Measurements from ENCODE around the gene POLR3F. TPM values are rescaled to one million over a fixed set of nuclear protein-coding genes. Genes with fewer than 3 reads are reported as not detected.

Gene POLR3F, protein sequence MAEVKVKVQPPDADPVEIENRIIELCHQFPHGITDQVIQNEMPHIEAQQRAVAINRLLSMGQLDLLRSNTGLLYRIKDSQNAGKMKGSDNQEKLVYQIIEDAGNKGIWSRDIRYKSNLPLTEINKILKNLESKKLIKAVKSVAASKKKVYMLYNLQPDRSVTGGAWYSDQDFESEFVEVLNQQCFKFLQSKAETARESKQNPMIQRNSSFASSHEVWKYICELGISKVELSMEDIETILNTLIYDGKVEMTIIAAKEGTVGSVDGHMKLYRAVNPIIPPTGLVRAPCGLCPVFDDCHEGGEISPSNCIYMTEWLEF
- 7.7 and 10.8 TPM in 2 replicates for total RNA-seq
- polyA plus RNA-seq: 4.0 and 9.1 TPM in 2 replicates

DNA sequence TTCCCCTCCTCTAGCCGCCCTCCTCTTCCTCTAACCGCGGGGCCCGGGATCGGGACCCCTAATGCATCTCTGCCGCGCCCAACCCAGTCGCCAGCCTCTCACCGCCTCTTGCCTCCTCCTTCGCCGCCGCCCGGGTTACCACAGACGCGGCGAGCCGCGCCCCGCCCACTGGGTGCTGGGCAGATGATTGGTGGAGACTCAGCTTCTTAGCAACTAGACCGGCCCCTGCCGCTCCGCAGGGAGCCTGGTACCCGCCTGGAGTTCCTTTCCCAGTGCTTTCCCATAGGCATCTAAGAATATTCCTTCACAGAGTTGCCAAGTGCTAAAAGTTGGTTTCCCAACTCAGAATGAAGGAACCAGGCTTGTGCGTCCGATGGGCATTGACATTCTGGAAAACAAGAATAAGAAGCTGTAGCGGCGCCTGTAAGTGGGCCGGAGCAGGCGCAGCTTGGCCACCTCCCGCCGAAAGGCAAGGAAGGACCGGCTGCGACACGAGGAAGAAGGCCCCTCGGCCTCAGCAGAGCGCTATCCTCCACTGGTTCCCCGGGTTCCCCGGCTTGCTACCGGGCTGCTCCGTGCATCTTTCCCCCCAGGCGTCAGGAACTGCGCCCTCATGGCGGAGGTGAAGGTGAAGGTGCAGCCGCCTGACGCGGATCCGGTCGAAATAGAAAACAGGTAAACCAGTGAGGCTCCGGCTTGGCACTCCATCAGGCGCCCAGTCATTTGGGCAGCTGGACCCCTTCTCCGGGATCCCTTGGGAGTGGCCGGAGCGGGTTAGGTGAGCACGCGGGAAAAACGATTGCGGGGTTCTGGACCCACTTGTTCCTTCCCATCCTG lies at the start of gene POLR3F, which contains the start of gene DZANK1:
POLR3F (plus strand) TSS at position 497 of the 837 bp plus-strand sequence; CDS start at position 614, 117 bp downstream.
DZANK1 (minus strand) TSS at position 137 of the 837 bp plus-strand sequence. CDS start 1,672 bp downstream, outside the sequence.
- no peaks in the 10 kb centered on the region for H3K9me3 ChIP-seq (ENCODE audit: low read depth)
- H3K9me2 ChIP-seq (replicated peaks; ENCODE audit: insufficient read depth): no peaks in the 10 kb centered on the region
- peaks cover 6% of the 10 kb centered on the region for H3K4me1 ChIP-seq (ENCODE audit: insufficient read depth)
- 2% methylated on average over 56 of the region's 57 CpGs for WGBS (ENCODE audit: low lambda C conversion rate, missing lambda C conversion rate)
- peak within 1 kb of the TSS; percentile 78 for H2AFZ ChIP-seq
- H3K27me3 ChIP-seq: no peaks in the 10 kb centered on the region
- peak; percentile 98 for DNase-seq (ENCODE audit: low spot score)
- H3K27ac ChIP-seq: peak within 1 kb of the TSS; percentile 92
- peak within 1 kb of the TSS; percentile 79 for H3K4me3 ChIP-seq
- H3K4me2 ChIP-seq: peak within 1 kb of the TSS; percentile 92
- no peaks in the 10 kb centered on the region for H3K36me3 ChIP-seq (replicated peaks; ENCODE audit: insufficient read depth, low read depth)
- H4K20me1 ChIP-seq (ENCODE audit: insufficient read depth, poor library complexity, severe bottlenecking): no peaks in the 10 kb centered on the region
- peaks cover 17% of the 10 kb centered on the region for H3K79me2 ChIP-seq
- TF ChIP-seq EZH2 (IDR thresholded peaks at IDR 0.05; ENCODE audit: borderline replicate concordance) (no peak), EZH2phosphoT487 (IDR thresholded peaks at IDR 0.05; ENCODE audit: low read depth, severe bottlenecking, unreplicated experiment) (no peak)
- TF ChIP-seq, protein P1, sequence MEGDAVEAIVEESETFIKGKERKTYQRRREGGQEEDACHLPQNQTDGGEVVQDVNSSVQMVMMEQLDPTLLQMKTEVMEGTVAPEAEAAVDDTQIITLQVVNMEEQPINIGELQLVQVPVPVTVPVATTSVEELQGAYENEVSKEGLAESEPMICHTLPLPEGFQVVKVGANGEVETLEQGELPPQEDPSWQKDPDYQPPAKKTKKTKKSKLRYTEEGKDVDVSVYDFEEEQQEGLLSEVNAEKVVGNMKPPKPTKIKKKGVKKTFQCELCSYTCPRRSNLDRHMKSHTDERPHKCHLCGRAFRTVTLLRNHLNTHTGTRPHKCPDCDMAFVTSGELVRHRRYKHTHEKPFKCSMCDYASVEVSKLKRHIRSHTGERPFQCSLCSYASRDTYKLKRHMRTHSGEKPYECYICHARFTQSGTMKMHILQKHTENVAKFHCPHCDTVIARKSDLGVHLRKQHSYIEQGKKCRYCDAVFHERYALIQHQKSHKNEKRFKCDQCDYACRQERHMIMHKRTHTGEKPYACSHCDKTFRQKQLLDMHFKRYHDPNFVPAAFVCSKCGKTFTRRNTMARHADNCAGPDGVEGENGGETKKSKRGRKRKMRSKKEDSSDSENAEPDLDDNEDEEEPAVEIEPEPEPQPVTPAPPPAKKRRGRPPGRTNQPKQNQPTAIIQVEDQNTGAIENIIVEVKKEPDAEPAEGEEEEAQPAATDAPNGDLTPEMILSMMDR (IDR thresholded peaks at IDR 0.05; ENCODE audit: poor library complexity): no peak

DNA sequence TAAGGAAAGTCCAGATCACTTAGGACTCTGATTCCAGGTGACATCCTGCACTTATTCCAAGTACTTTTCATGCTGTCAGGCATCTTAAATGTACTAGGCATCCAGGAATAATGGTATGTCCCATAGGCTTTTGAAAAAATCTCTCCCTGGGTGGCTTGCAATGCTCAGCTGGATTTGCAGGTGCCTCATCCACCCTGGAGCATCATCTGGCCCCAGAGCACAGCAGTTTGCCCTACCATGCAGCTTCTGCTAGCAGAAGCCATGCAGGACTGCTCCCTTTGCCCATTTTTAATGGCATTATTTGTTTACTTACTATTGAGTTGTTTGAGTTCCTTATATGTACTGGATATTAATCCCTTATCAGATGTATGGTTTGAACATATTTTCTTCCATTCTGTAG lies 45.6 kb upstream of the POLR3F start:
- Histone ChIP-seq H3K9me2 (replicated peaks; ENCODE audit: insufficient read depth) (no peaks in the 10 kb centered on the region), H4K20me1 (ENCODE audit: insufficient read depth, poor library complexity, severe bottlenecking) (no peaks in the 10 kb centered on the region), H3K27me3 (no peaks in the 10 kb centered on the region), H2AFZ (no peak overlapping the region), H3K4me2 (no peak overlapping the region), H3K27ac (no peak overlapping the region), H3K4me1 (ENCODE audit: insufficient read depth) (no peaks in the 10 kb centered on the region), H3K36me3 (replicated peaks; ENCODE audit: insufficient read depth, low read depth) (no peaks in the 10 kb centered on the region), H3K4me3 (no peak overlapping the region), H3K9me3 (ENCODE audit: low read depth) (no peaks in the 10 kb centered on the region), H3K79me2 (no peaks in the 10 kb centered on the region)
- DNase-seq (ENCODE audit: low spot score): no peak
- no peak for TF ChIP-seq EZH2 (IDR thresholded peaks at IDR 0.05; ENCODE audit: borderline replicate concordance)
- TF ChIP-seq, protein P1 (IDR thresholded peaks at IDR 0.05; ENCODE audit: poor library complexity): no peak
- TF ChIP-seq EZH2phosphoT487 (IDR thresholded peaks at IDR 0.05; ENCODE audit: low read depth, severe bottlenecking, unreplicated experiment): no peak

DNA sequence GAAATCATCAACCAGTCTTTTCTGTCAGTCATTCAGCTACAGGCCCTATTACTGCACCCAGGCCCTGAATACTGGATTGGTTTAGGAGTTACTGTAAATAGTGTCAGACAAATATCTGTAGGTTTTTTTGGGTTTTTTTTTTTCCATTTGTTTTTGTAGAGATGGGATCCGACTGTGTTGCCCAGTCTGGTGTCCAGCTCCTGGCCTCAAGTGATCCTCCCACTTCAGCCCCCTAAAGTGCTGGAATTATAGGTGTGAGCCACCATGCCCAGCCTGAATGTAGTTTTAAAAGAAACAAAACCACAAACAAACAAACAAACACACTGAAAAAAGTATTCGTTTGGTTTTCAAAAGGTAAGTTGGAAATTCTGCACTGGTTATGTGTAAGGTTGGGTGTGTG lies 40.0 kb upstream of the POLR3F start:
- H2AFZ ChIP-seq: no peak overlapping the region
- H3K36me3 ChIP-seq (replicated peaks; ENCODE audit: insufficient read depth, low read depth): no peaks in the 10 kb centered on the region
- no peak for DNase-seq (ENCODE audit: low spot score)
- no peaks in the 10 kb centered on the region for H3K9me2 ChIP-seq (replicated peaks; ENCODE audit: insufficient read depth)
- H3K4me2 ChIP-seq: no peak overlapping the region
- H3K4me3 ChIP-seq: no peak overlapping the region
- no peaks in the 10 kb centered on the region for H3K9me3 ChIP-seq (ENCODE audit: low read depth)
- H4K20me1 ChIP-seq (ENCODE audit: insufficient read depth, poor library complexity, severe bottlenecking): no peaks in the 10 kb centered on the region
- TF ChIP-seq EZH2phosphoT487 (IDR thresholded peaks at IDR 0.05; ENCODE audit: low read depth, severe bottlenecking, unreplicated experiment): no peak
- TF ChIP-seq, protein P1 (IDR thresholded peaks at IDR 0.05; ENCODE audit: poor library complexity): no peak
- no peaks in the 10 kb centered on the region for H3K79me2 ChIP-seq
- H3K27ac ChIP-seq: no peak overlapping the region
- no peaks in the 10 kb centered on the region for H3K27me3 ChIP-seq
- H3K4me1 ChIP-seq (ENCODE audit: insufficient read depth): no peaks in the 10 kb centered on the region
- WGBS (ENCODE audit: low lambda C conversion rate, missing lambda C conversion rate): 98% methylated on average over 2 of the region's 2 CpGs
